Endothelial cell of umbilical vein (primary cell): ENCODE data around the gene KLHL5.

Experiments
- CTCF ChIP-seq, 2 donors: IDR thresholded peaks; 1 replicate in 1 of 2; 2 replicates in 1 of 2; pipeline ENCODE4 v1.5.1; 2011; ENCODE audit warnings: low read length in 2 of 2, mild to moderate bottlenecking in 2 of 2, moderate library complexity in 2 of 2, control low read depth in 1 of 2, inconsistent platforms in 1 of 2, low read depth in 1 of 2; ENCODE audit not compliant: insufficient read depth in 1 of 2; ENCODE audit errors: extremely low read depth in 1 of 2
- EZH2 ChIP-seq: IDR thresholded peaks from 2 replicates; pipeline ENCODE4 v1.6.1; 2012; ENCODE audit warnings: borderline replicate concordance, low read depth, mild to moderate bottlenecking, moderate library complexity, low read length, inconsistent platforms; ENCODE audit not compliant: severe bottlenecking
- FOS ChIP-seq: IDR thresholded peaks from 2 replicates; pipeline ENCODE4 v1.6.1; 2011; ENCODE audit warnings: mild to moderate bottlenecking, low read length, moderate library complexity, borderline replicate concordance; ENCODE audit not compliant: insufficient read depth
- MYC ChIP-seq: IDR thresholded peaks from one replicate; pipeline ENCODE4 v1.6.1; 2011; ENCODE audit warnings: mild to moderate bottlenecking, low read depth, low read length
- POLR2A ChIP-seq: IDR thresholded peaks from 2 replicates; pipeline ENCODE4 v1.6.1; 2012; ENCODE audit warnings: low read depth, mild to moderate bottlenecking, control low read depth, low read length

GRCh38 chr4:39022241-39022640 is 39.8 kb upstream of the KLHL5 start:
- TF ChIP-seq FOS = no peak
- no peak for TF ChIP-seq POLR2A
- TF ChIP-seq CTCF (IDR thresholded peaks at IDR 0.05; ENCODE audit: extremely low read depth in 1 of 2, insufficient read depth in 1 of 2, low read depth in 1 of 2, low read length in 2 of 2) = no peak
- TF ChIP-seq MYC = no peak
- TF ChIP-seq EZH2 = no peak
